ENCODE results near the gene EPN1.

DNA sequence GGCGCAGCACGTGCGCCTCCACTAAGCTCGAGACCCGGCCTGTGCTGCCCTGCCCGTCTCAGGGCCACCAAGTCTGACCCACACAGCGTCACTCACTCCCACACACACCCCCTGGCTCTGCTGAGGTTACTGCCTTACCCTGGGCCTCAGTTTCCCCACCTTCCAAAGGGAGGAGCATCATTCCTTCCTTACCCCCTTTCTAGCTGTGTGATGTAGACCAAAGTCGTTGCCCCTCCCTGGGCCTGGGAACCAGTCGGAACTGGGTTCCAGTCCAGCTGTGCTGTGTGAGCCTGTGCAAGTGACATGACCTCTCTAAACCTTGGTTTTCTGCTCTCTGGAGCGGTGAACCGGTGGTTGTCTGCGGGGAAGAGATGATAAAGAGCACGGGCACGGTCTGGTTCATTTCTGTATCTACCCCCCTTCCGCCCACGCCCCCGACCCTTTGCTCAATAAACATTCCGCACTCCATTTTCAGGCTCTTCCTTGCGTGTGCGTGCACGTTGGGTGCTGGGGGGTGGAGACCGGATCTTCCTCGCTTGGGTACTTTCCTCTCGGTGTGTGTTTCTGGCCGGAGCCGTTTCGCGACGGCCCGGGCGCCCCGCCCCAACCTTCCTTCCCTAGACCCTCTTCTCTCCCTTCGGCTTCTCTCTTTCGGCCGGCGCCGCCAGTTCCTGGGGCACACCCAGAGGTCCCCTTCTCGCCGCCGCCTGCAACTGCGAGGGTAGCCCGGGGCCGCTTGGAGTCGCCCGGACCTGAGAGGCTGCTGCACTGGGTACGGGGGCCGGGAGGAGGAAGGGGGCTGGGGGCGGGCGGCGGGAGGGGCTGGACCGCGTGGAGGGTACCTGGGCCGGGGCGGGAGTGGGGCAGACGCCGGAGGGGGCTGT, 31.8 kb upstream of the EPN1 start, which contains the start of gene ZNF581:
- TF ChIP-seq CTCF (CRISPR knock-in tag; IDR thresholded peaks at IDR 0.05), result no peak
- peak; percentile 64; the same call in 1 of the 2 replicates for TF ChIP-seq HCFC1 (IDR thresholded peaks at IDR 0.05; ENCODE audit: low read depth, low read length)
- no peak for TF ChIP-seq KAT2B (IDR thresholded peaks at IDR 0.05; ENCODE audit: borderline replicate concordance, low read depth, low read length)
- TF ChIP-seq RAD21 (CRISPR knock-in tag; IDR thresholded peaks at IDR 0.05), result no peak
- TF ChIP-seq FOXO1 (CRISPR knock-in tag; IDR thresholded peaks at IDR 0.05), result no peak
- TF ChIP-seq MYC (CRISPR knock-in tag; IDR thresholded peaks at IDR 0.05; ENCODE audit: borderline replicate concordance), result 0 out of 2 replicates have a peak, but pooled peaks have one; percentile 62
- TF ChIP-seq ZNF317 (CRISPR knock-in tag; IDR thresholded peaks at IDR 0.05), result peak; percentile 67; the same call in 1 of the 2 replicates
- no peak for TF ChIP-seq USF2 (IDR thresholded peaks at IDR 0.05; ENCODE audit: low read depth, low read length)
- TF ChIP-seq USF2 (CRISPR knock-in tag; IDR thresholded peaks at IDR 0.05; ENCODE audit: borderline replicate concordance), result no peak
- TF ChIP-seq, protein P1, sequence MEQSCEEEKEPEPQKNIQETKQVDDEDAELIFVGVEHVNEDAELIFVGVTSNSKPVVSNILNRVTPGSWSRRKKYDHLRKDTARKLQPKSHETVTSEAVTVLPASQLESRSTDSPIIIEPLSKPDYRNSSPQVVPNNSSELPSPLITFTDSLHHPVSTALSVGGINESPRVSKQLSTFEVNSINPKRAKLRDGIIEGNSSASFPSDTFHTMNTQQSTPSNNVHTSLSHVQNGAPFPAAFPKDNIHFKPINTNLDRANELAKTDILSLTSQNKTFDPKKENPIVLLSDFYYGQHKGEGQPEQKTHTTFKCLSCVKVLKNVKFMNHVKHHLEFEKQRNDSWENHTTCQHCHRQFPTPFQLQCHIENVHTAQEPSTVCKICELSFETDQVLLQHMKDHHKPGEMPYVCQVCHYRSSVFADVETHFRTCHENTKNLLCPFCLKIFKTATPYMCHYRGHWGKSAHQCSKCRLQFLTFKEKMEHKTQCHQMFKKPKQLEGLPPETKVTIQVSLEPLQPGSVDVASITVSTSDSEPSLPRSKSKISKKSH (CRISPR knock-in tag; IDR thresholded peaks at IDR 0.05; ENCODE audit: borderline replicate concordance), result no peak; the same call in 1 of the 2 replicates
- TF ChIP-seq PRDM10 (CRISPR knock-in tag; IDR thresholded peaks at IDR 0.05; ENCODE audit: low read depth), result peak; percentile 53; the same call in 1 of the 2 replicates
- no peak for TF ChIP-seq FIP1L1 (IDR thresholded peaks at IDR 0.05; ENCODE audit: borderline replicate concordance, insufficient read depth, low read depth, low read length)
